Lower leg skin (tissue), 4 donors: Measurements from ENCODE around the gene DCST1. TPM values are rescaled to one million over a fixed set of nuclear protein-coding genes. Genes with fewer than 3 reads are reported as not detected.

Source experiments
- DNase-seq, 2 donors: peaks; one replicate each; pipeline ENCODE4 v3.0.0-alpha.2; 2019; ENCODE audit warnings: low spot score in 2 of 2
- H3K4me3 ChIP-seq: fragments of 200-600 bp; sonication (generic); 2 replicates; pipeline ENCODE4 v1.5.1; 2017; ENCODE audit warnings: mild to moderate bottlenecking, low read depth; ENCODE audit not compliant: poor library complexity, severe bottlenecking
- CTCF ChIP-seq, 3 donors: fragments of 450-650 bp; IDR thresholded peaks; one replicate each; pipeline ENCODE4 v1.5.1; 2016; ENCODE audit warnings: antibody characterized with exemption in 3 of 3, mild to moderate bottlenecking in 3 of 3, moderate library complexity in 2 of 3
- POLR2A ChIP-seq, 2 donors: fragments of 450-650 bp; IDR thresholded peaks; one replicate each; pipeline ENCODE4 v1.6.1; 2016 to 2017; ENCODE audit warnings: antibody characterized with exemption in 2 of 2, mild to moderate bottlenecking in 1 of 2, moderate library complexity in 1 of 2
- WGBS, 2 donors: methylation state at CpG; one replicate each; pipeline ENCODE4 v1.1.5; 2018; 5-methylcytosine and 5-hydroxymethylcytosine counted together
- intact Hi-C: fragments of 100-400 bp; cut with DNase I; formaldehyde crosslinking; loops from one replicate; pipeline ENCODE4 v1.15.0; 2023; ENCODE audit warnings: low total_unique reads
- total RNA-seq, 4 donors: library from RNA; depleted of rRNA; stranded (reverse); fragments of >200 nt; gene quantifications; one replicate each; pipeline ENCODE4 v1.1.0, GENCODE V29; 2016

The DCST1 gene
- total RNA-seq, 4 donors from 2014 or later, result 0.38 to 3.6 (median 0.87) TPM

- no peak for DNase-seq
- intact Hi-C loops, result no loop called here
- TF ChIP-seq CTCF (IDR thresholded peaks at IDR 0.05), result no peak
- no peak for TF ChIP-seq POLR2A (IDR thresholded peaks at IDR 0.05)
- WGBS, 2 donors, result 55 to 63% methylated on average over 3 of the region's 3 CpGs
- no peak overlapping the region for H3K4me3 ChIP-seq
Observed at GRCh38 chr1:155073377-155074242, 40.0 kb downstream of the DCST1 start.

GRCh38 chr1:155075535-155075934 lies 41.9 kb downstream of the DCST1 start:
- intact Hi-C loops, result no loop called here
- 47 to 49% methylated on average over 5 of the region's 5 CpGs for WGBS, 2 donors
- no peak overlapping the region for H3K4me3 ChIP-seq

DNA sequence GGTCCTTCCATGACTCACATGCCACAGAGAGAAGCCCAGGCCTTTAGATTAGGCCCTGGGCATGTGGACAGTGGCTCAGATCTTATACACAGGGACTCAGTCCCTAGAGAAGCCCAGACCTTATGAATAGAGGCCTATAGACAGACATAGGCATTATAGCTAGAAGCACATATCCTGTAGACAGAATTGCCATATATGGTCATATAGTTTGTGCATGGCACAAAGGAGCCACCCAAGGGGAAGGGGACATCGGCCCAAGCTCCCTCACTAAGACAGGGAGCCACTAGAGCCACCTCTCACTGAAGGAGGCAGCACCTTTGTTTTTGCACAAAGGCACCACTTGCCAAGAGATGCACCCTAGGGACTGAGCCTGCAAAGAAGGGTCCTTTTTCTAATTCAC lies 42.7 kb downstream of the DCST1 start:
- WGBS, 2 donors, result 85 to 87% methylated on average over 1 of the region's 1 CpG
- no peak for TF ChIP-seq POLR2A (IDR thresholded peaks at IDR 0.05)
- TF ChIP-seq CTCF (IDR thresholded peaks at IDR 0.05), result no peak
- intact Hi-C loops, result no loop called here

More at GRCh38 chr1:155075535-155075934, 41.9 kb downstream of the DCST1 start:
- no peak for TF ChIP-seq POLR2A (IDR thresholded peaks at IDR 0.05)
- TF ChIP-seq CTCF (IDR thresholded peaks at IDR 0.05), result no peak
- DNase-seq, result no peak

DNA sequence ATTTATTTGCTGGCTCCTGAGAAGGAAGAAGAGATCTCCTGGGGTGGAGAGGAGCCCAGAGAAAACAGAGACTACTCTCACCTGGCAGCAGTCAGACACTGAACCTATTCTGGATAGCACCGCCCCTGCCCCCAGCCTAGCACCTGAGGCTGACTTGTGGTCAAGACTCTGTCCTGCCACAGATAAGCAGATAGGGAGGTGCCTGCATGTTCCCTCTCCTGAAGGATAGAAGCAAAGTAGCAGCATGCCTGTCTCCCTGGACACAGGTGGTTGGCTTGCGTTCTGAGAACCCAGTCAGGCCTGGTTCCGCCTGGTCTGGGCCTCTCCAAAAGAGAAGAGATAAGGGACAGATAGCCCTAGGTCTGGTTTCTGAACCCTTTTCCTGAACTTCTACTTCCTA lies 43.7 kb downstream of the DCST1 start:
- no peak overlapping the region for H3K4me3 ChIP-seq
- no peak for DNase-seq
- intact Hi-C loops, result no loop called here
- WGBS, 2 donors, result 86 to 93% methylated on average over 3 of the region's 3 CpGs
- no peak for TF ChIP-seq POLR2A (IDR thresholded peaks at IDR 0.05)
- no peak for TF ChIP-seq CTCF (IDR thresholded peaks at IDR 0.05)

More for the DNA sequence above, 42.7 kb downstream of the DCST1 start:
- no peak for DNase-seq
- no peak overlapping the region for H3K4me3 ChIP-seq

DNA sequence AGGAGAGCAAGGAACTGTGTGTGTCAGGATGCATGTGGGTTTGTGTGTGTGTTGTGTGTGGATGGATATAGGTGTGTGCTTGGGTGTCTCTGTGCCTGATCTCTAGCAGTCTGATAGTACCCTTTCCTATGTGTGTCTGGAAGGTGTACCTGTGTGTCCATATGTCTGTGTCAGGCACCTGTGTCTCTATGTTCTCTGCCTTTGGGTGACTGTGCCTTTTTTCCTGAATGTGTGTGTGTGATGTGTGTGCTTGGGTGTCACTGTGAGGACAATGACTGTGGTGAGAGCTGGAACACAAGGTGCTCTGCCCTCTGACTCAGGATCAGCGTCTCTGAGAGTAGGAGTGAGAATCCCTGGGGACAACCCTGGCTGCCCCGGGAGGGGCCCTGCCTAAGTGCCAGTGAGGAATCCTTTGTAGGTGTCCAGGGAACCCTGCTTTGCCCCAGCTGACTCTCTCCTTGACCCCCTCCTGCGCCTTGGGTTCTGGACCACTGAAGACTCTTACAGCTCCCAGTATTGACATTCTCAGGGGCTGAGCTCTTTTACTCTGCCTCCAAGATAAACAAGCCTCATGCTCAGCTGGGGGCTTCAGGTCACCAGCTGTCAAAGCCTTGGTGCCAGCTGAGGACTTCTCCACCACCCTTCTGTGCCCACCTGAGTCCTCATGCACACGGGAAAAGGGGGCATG lies 44.3 kb downstream of the DCST1 start:
- no peak overlapping the region for H3K4me3 ChIP-seq
- intact Hi-C loops, result no loop called here
- WGBS, 2 donors, result 22 to 48% methylated on average over 3 to 4 of the region's 4 CpGs
- TF ChIP-seq CTCF (IDR thresholded peaks at IDR 0.05) (no peak), POLR2A (IDR thresholded peaks at IDR 0.05) (no peak)
- no peak for DNase-seq
